Measurements from ENCODE around the gene NDST3. TPM values are rescaled to one million over a fixed set of nuclear protein-coding genes. Genes with fewer than 3 reads are reported as not detected.

NDST3 gene
- total RNA-seq, 1 donor from 2014 or later = 0.74 TPM

DNA sequence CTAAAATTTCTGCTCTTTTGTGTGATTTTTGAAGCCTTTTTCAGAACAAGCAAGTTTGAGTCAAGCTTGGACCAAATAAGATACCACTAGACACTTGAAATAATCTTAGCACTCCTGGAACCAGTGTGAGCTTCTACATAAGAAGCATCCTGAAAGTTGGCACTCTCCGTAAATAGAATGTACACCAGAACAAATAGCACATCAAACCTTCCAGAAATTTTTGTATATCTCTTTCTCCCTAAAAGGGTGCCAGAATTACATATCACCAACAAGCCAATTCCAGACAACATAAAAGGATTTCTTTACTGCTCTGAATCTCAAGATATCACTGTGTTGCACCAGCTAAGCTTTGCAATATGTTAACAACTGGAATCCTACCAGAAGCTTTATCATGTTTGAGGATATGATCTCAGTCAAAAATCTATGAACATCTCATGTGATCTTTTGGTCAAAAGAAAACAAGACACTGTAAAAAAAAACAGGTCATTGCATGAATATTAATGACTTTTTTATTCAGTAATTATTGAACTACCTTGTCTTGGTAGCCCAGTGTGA lies 201.4 kb downstream of the NDST3 start:
- H3K27ac ChIP-seq = no peak overlapping the region
- DNase-seq (ENCODE audit: extremely low spot score in 2 of 2) = no peak
- no peak overlapping the region for H3K4me3 ChIP-seq
- TF ChIP-seq POLR2AphosphoS5 (IDR thresholded peaks at IDR 0.05; ENCODE audit: insufficient read depth in 1 of 2, low read depth in 1 of 2) = no peak
- TF ChIP-seq POLR2A (IDR thresholded peaks at IDR 0.05) = no peak
- TF ChIP-seq, protein P1, sequence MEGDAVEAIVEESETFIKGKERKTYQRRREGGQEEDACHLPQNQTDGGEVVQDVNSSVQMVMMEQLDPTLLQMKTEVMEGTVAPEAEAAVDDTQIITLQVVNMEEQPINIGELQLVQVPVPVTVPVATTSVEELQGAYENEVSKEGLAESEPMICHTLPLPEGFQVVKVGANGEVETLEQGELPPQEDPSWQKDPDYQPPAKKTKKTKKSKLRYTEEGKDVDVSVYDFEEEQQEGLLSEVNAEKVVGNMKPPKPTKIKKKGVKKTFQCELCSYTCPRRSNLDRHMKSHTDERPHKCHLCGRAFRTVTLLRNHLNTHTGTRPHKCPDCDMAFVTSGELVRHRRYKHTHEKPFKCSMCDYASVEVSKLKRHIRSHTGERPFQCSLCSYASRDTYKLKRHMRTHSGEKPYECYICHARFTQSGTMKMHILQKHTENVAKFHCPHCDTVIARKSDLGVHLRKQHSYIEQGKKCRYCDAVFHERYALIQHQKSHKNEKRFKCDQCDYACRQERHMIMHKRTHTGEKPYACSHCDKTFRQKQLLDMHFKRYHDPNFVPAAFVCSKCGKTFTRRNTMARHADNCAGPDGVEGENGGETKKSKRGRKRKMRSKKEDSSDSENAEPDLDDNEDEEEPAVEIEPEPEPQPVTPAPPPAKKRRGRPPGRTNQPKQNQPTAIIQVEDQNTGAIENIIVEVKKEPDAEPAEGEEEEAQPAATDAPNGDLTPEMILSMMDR (IDR thresholded peaks at IDR 0.05) = no peak
- H3K36me3 ChIP-seq = no peaks in the 10 kb centered on the region
- no peaks in the 10 kb centered on the region for H3K27me3 ChIP-seq
- H3K4me1 ChIP-seq = no peaks in the 10 kb centered on the region
- intact Hi-C loops (cut with DNase I) = no loop called here
- no peaks in the 10 kb centered on the region for H3K9me3 ChIP-seq

GRCh38 chr4:118237531-118237930 lies 203.2 kb downstream of the NDST3 start:
- TF ChIP-seq POLR2A (IDR thresholded peaks at IDR 0.05) = no peak
- no peak for TF ChIP-seq POLR2AphosphoS5 (IDR thresholded peaks at IDR 0.05; ENCODE audit: insufficient read depth in 1 of 2, low read depth in 1 of 2)
- TF ChIP-seq, protein P1 (IDR thresholded peaks at IDR 0.05) = no peak
- intact Hi-C loops (cut with DNase I) = no loop called here

GRCh38 chr4:118249890-118250289 lies 215.6 kb downstream of the NDST3 start:
- intact Hi-C loops (cut with DNase I) = no loop called here
- H3K27ac ChIP-seq = no peak overlapping the region
- H3K27me3 ChIP-seq = no peaks in the 10 kb centered on the region
- H3K4me3 ChIP-seq = no peak overlapping the region
- H3K9me3 ChIP-seq = no peaks in the 10 kb centered on the region
- TF ChIP-seq POLR2AphosphoS5 (IDR thresholded peaks at IDR 0.05; ENCODE audit: insufficient read depth in 1 of 2, low read depth in 1 of 2) (no peak), POLR2A (IDR thresholded peaks at IDR 0.05) (no peak)
- TF ChIP-seq, protein P1 (IDR thresholded peaks at IDR 0.05) = no peak
- H3K36me3 ChIP-seq = no peaks in the 10 kb centered on the region
- no peaks in the 10 kb centered on the region for H3K4me1 ChIP-seq
- no peak for DNase-seq (ENCODE audit: extremely low spot score in 2 of 2)

More at GRCh38 chr4:118237531-118237930, 203.2 kb downstream of the NDST3 start:
- H3K27ac ChIP-seq = no peak overlapping the region
- H3K9me3 ChIP-seq = no peaks in the 10 kb centered on the region
- H3K27me3 ChIP-seq = no peaks in the 10 kb centered on the region
- no peaks in the 10 kb centered on the region for H3K4me1 ChIP-seq
- H3K36me3 ChIP-seq = no peaks in the 10 kb centered on the region
- no peak overlapping the region for H3K4me3 ChIP-seq
- DNase-seq (ENCODE audit: extremely low spot score in 2 of 2) = no peak

- Histone ChIP-seq H3K27ac (no peak overlapping the region), H3K4me1 (no peaks in the 10 kb centered on the region), H3K4me3 (no peak overlapping the region), H3K36me3 (no peaks in the 10 kb centered on the region), H3K9me3 (no peaks in the 10 kb centered on the region), H3K27me3 (no peaks in the 10 kb centered on the region)
- no peak for DNase-seq (ENCODE audit: extremely low spot score in 2 of 2)
- TF ChIP-seq POLR2A (IDR thresholded peaks at IDR 0.05) (no peak), POLR2AphosphoS5 (IDR thresholded peaks at IDR 0.05; ENCODE audit: insufficient read depth in 1 of 2, low read depth in 1 of 2) (no peak)
- TF ChIP-seq, protein P1 (IDR thresholded peaks at IDR 0.05) = no peak
- intact Hi-C loops (cut with DNase I) = no loop called here
Observed at GRCh38 chr4:118254368-118254767, 220.1 kb downstream of the NDST3 start.

GRCh38 chr4:118259111-118259510 lies 224.8 kb downstream of the NDST3 start:
- H3K27me3 ChIP-seq = no peaks in the 10 kb centered on the region
- H3K36me3 ChIP-seq = no peaks in the 10 kb centered on the region
- H3K27ac ChIP-seq = no peak overlapping the region
- H3K4me3 ChIP-seq = no peak overlapping the region
- TF ChIP-seq, protein P1 (IDR thresholded peaks at IDR 0.05) = no peak
- TF ChIP-seq POLR2AphosphoS5 (IDR thresholded peaks at IDR 0.05; ENCODE audit: insufficient read depth in 1 of 2, low read depth in 1 of 2) = no peak
- no peak for TF ChIP-seq POLR2A (IDR thresholded peaks at IDR 0.05)
- no peak for DNase-seq (ENCODE audit: extremely low spot score in 2 of 2)
- no peaks in the 10 kb centered on the region for H3K4me1 ChIP-seq
- intact Hi-C loops (cut with DNase I) = no loop called here
- no peaks in the 10 kb centered on the region for H3K9me3 ChIP-seq
